GM12874 (cell line): ENCODE measurements around the gene MUC7.

Source experiments
- TF ChIP-seq, protein P1 (sequence below): IDR thresholded peaks from 2 replicates; pipeline ENCODE4 v1.5.1; 2011; ENCODE audit warnings: low read depth, mild to moderate bottlenecking, control low read depth, low read length, moderate library complexity; ENCODE audit not compliant: insufficient read depth

Gene MUC7

DNA sequence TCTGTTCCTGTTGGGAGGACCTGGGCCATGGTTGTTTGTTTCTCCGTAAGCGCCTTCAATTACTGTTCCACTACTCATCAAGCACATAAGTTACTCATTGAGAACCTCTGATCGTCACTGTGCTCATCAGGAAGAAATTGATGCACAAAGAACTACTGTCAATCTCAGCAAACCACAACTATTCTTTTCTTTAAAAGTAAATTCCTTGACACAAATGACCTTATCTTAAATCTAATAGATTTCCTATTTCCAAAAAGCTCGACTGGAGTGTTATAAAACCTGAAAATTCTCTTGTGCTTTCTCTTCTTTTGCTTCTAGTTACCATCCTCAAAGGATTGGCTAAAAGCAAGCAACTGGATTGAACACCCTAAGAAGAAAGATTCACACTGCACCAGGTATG, at the start of gene MUC7:
Gene MUC7, plus strand, starts transcription at position 301 of the 400 bp plus-strand sequence. CDS start 1,825 bp downstream, outside the sequence.
- TF ChIP-seq, protein P1, sequence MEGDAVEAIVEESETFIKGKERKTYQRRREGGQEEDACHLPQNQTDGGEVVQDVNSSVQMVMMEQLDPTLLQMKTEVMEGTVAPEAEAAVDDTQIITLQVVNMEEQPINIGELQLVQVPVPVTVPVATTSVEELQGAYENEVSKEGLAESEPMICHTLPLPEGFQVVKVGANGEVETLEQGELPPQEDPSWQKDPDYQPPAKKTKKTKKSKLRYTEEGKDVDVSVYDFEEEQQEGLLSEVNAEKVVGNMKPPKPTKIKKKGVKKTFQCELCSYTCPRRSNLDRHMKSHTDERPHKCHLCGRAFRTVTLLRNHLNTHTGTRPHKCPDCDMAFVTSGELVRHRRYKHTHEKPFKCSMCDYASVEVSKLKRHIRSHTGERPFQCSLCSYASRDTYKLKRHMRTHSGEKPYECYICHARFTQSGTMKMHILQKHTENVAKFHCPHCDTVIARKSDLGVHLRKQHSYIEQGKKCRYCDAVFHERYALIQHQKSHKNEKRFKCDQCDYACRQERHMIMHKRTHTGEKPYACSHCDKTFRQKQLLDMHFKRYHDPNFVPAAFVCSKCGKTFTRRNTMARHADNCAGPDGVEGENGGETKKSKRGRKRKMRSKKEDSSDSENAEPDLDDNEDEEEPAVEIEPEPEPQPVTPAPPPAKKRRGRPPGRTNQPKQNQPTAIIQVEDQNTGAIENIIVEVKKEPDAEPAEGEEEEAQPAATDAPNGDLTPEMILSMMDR = no peak

- TF ChIP-seq, protein P1 = no peak
These were observed 46.7 kb upstream of the MUC7 start for GRCh38 chr4:70425306-70425705.

- TF ChIP-seq, protein P1 = no peak
These were observed 45.2 kb upstream of the MUC7 start for GRCh38 chr4:70426789-70427188.

- TF ChIP-seq, protein P1 = no peak
These were observed 34.8 kb upstream of the MUC7 start for GRCh38 chr4:70437197-70437596.

GRCh38 chr4:70442474-70442873, 29.5 kb upstream of the MUC7 start:
- TF ChIP-seq, protein P1 = no peak

GRCh38 chr4:70443329-70443728, 28.7 kb upstream of the MUC7 start:
- TF ChIP-seq, protein P1 = no peak

DNA sequence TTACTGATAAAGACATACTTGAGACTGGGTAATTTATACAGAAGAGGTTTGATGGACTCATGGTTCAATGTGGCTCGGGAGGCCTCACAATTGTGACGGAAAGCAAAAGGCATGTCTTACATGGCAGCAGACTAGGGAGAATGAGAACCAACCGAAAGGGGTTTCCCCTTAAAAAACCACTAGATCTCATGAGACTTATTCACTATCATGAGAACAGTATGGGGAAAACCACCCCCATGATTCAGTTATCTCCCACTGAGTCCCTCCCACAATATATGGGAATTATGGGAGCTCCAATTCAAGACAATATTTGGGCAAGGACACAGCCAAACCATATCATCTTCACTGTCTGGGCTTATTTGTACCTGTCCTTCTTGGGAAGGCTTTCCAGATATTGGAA, 22.8 kb upstream of the MUC7 start:
- TF ChIP-seq, protein P1 = no peak
